ACHN (cell line): ENCODE measurements around the gene FGD2.
"Not testable (repeated sequence)": the region's sequence is repeated elsewhere in the genome, so short reads cannot be mapped to it uniquely, and the experiment has no call there.

Experiments
- DNase-seq: peaks from one replicate; pipeline ENCODE4 v3.0.0-alpha.2; 2015
- in situ Hi-C: cut with HindIII; loops from 2 replicates; pipeline ENCODE4 v1.10.0; 2017; ENCODE audit warnings: low sequenced_read_pairs, low pct_ligation_motif_present, low pct_unique_long_range_greater_than_20kb

FGD2 gene

GRCh38 chr6:36985417-36985807, 20.0 kb upstream of the FGD2 start:
- in situ Hi-C loops, result no loop called here
- no peak for DNase-seq

- DNase-seq, result peak; percentile 84
- in situ Hi-C loops, result no loop called here
These were observed 19.4 kb upstream of the FGD2 start, which contains the start of gene MTCH1 for GRCh38 chr6:36985808-36986703. MTCH1 (minus strand) TSS chr6:36986196; CDS start chr6:36986173, 23 bp downstream.

GRCh38 chr6:36986704-36987047, 18.8 kb upstream of the FGD2 start:
- in situ Hi-C loops, result no loop called here
- DNase-seq, result no peak

GRCh38 chr6:36989264-36989663, 16.2 kb upstream of the FGD2 start:
- no peak for DNase-seq
- in situ Hi-C loops, result no loop called here

- DNase-seq, in situ Hi-C loops: not testable (repeated sequence)
These were observed 15.1 kb upstream of the FGD2 start for GRCh38 chr6:36990401-36990800.

DNA sequence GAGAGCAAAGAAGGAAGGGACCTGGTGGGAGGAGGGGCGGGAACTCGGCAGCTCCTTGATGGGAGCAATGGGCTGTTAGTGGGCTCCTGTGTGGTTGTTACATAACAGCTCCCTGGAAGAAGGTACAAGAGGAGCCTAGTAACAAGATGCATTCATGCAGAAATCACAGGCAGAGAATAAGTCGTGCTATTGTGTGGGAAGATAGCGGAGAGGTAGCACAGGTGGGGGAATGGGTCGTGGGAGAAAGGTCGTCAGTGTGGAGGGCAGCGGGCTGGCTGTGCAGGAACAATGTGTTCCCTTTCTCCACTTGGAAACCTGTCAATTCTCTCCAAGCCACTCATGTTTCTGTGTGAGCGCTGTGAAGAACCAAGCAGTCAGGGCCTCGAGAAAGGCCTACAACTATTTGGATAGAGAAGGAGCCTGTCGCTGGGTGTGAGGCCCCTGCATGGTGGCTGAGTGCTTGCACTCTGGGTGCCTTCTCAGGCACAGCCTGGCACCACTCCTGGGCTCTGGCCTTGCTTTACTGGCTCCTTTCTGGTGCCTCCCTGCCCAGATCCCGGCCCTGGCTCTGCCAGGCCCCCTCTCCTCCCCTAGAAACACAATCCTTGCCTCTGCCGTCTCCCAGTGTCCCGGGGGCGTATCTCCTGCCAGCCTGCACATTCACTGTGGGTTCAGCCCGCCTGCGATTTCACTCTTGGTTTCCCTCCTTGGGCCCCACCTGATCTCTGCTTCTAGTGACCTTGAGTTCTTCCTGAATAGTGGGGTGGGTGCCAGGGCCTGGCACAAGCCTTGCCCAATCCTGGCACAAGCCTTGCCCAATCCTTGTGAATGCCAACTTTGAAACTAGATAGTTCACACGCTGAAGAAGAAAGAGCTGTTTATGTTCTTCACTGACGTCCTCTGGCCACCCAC, 7.4 kb upstream of the FGD2 start:
- in situ Hi-C loops, result no loop called here
- DNase-seq, result no peak

GRCh38 chr6:36998723-36999038, 6.8 kb upstream of the FGD2 start:
- no peak for DNase-seq
- in situ Hi-C loops, result no loop called here

- in situ Hi-C loops, result no loop called here
- DNase-seq, result peak; percentile 35
These were observed 6.2 kb upstream of the FGD2 start for GRCh38 chr6:36999061-36999750.

DNA sequence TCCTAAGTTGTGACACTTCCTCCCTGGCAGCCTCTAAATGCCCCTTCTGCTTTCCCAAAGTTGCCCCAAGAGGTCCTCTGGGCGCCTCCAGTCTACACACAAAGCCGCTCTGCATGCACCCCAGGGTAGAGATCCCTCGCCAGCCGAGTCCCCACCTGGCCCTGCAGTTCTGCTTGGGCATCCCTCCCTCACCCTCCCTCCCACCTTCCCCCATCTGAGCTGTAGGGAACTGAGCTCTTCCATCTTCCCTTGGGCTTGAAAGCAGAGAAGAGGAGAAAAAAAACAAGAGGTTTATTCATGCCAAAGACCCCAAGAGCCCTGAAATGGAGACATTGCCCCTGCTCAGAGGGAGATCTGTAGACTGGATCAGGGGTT, 5.7 kb upstream of the FGD2 start:
- no peak for DNase-seq
- in situ Hi-C loops, result no loop called here

- in situ Hi-C loops, result no loop called here
- DNase-seq, result no peak
These were observed 1.1 kb upstream of the FGD2 start for GRCh38 chr6:37004044-37004980.

DNA sequence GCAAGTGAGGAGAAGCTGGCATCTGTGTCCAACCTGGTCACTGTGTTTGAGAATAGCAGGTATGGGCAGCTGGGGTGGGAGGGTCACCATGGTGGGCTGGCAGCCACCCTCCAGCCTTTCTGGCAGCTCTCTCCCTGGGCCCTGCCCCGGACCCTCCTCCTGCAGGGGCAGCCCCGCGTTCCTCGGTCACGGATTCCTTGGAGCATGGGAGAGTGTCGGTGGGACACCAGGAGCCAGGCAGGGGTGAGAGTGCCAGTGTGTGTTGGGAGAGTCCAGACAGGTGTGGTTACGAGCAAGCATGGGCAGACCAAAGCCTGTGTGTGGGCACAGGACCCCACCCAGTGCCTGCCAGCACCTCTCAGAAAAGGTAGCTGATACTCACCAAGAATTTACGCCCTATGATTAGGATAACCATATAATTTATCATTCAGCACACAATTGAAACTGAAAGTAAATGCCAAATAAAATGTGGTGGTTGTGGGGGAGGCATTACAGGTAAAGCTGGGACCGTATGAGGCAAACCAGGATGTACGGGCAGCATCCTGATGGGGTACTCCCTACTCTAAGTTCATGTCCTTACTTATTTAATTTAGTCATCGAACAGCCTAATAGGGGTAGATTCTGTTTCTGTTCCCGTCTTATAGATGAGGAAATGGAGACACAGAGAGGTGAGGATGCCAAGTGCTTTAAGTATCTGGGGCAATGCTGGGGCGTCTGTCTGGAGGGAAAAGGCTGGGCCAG, 542 bp downstream of the FGD2 start:
- in situ Hi-C loops, result no loop called here

GRCh38 chr6:37006793-37007339, 1.4 kb downstream of the FGD2 start:
- in situ Hi-C loops, result no loop called here
- no peak for DNase-seq

More for the DNA sequence above, 542 bp downstream of the FGD2 start:
- DNase-seq, result no peak

- no peak for DNase-seq
- in situ Hi-C loops, result no loop called here
These were observed 2.0 kb downstream of the FGD2 start for GRCh38 chr6:37007340-37008043.

DNA sequence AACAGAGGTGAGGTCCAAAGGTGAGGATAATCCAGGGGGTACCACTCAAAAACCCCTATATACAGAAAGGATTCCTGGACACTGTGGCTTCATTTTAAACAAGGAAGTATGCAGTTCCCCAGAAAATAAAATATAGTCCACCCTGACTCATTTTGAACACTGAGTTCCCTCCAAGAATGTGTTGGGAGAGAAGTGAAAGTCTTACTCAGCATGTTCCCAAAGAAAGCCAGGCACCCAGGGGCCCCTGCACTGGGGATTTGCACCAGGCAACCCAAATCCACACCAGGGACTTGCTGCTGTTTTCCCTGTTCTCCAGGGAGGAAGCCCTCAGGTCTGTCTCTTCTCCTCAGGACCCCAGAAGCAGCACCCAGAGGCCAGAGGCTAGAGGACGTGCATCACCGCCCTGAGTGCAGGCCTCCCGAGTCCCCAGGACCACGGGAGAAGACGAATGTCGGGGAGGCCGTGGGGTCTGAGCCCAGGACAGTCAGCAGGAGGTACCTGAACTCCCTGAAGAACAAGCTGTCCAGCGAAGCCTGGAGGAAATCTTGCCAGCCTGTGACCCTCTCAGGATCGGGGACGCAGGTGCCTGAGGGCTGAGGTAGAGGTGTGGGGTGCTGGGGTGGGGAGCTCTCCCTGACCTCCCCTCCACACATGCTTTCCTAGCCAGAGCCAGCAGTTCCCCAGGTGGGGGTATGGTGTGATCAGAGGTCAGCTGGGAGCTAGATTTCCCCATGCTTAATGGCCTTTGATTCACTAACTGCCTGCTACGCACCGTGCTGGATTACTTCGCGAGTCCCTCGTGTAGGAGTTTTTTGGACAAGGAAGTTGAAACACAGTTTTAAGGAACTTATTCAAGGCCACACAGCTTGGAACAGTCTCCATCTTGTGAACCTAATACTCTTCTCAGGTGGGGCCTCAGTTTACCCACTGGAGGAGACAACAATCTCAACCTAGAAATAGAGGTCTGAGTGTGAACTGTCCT, 3.3 kb downstream of the FGD2 start:
- no peak for DNase-seq
- in situ Hi-C loops, result no loop called here

DNA sequence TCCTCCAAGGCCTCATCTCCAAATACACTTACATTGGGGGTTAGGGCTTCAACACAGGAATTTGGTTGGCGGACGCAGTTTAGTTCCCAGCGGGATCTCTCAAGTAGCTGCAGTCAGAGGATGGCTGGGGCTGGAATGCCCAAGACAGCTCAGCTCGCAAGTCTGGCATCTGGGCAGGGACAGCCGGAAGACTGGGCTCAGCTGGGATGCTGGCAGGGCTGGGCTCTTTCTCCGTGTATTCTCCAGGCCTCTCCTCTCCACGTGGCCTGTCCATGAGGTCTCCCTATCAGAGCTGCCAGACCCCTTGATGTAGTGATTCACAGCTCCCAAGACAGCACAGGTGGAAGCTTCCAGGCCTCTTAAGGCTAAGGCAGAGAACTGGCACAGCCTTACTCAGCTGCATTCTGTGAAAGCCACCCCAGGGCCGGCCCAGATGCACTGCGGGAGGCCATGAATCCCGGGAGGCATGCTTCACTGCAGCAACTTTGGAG, 5.0 kb downstream of the FGD2 start:
- no peak for DNase-seq
- in situ Hi-C loops, result no loop called here
